GM21717 (cell line): ENCODE data around the gene HTR1B.
A peak's percentile ranks its signal among the peaks of the same experiment; 100 is the strongest.

Experiments
- ATAC-seq: cut with Tn5 transposase; IDR thresholded peaks from one replicate; pipeline ENCODE4 v1.9.1; 2021; ENCODE audit warnings: mild to moderate bottlenecking, moderate library complexity; ENCODE audit not compliant: unreplicated experiment

HTR1B gene, protein sequence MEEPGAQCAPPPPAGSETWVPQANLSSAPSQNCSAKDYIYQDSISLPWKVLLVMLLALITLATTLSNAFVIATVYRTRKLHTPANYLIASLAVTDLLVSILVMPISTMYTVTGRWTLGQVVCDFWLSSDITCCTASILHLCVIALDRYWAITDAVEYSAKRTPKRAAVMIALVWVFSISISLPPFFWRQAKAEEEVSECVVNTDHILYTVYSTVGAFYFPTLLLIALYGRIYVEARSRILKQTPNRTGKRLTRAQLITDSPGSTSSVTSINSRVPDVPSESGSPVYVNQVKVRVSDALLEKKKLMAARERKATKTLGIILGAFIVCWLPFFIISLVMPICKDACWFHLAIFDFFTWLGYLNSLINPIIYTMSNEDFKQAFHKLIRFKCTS

DNA sequence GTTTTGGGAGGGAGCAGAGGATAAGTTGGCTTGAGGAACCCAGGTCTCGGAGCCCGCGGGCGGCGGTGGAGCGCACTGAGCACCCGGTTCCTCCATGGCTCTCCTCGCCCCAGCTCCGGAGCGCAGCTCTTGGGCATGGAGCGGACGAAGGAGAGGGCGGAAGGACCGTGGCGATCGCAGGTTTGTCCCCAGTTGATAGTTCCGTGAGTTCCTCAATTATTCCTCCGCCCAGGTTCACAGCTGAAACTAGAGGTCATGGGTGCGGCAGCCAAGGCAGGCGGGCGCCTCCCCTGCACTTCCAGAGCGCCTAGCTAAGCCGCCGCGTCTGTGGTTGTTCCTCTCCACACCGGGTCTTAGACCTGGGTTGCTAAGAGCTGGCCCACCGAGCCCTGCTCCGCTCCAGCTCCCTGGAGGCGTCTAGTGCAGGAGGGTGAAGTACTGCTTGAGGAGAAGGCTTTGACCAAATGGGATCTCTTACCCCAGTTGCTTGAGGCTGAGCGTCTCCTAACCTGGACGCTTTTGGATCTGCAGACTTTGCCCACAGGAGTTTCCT, at the start of gene HTR1B:
Gene HTR1B, minus strand, starts transcription at position 184 of the 553 bp plus-strand sequence. Its CDS starts 88 bp downstream, at position 96.
- no peak for ATAC-seq

DNA sequence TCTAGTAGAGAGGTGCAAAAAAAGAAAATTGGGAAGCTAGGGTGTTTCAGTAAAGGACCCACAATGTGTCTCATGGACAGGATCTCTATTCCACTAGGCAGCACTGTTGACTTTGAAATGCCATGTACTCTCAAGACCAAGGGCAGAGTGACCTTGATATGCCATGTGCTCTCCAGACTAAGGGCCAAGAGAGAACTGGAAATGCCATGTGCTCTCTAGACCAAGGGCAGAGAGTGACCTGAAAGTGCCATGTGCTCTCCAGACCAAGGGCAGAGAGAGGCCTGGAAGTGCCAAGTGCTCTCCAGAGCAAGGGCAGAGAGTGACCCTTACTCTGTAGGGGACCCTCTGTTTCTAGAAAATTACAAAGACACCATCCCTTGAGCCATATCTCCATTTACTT, 49.3 kb upstream of the HTR1B start:
- ATAC-seq = no peak

DNA sequence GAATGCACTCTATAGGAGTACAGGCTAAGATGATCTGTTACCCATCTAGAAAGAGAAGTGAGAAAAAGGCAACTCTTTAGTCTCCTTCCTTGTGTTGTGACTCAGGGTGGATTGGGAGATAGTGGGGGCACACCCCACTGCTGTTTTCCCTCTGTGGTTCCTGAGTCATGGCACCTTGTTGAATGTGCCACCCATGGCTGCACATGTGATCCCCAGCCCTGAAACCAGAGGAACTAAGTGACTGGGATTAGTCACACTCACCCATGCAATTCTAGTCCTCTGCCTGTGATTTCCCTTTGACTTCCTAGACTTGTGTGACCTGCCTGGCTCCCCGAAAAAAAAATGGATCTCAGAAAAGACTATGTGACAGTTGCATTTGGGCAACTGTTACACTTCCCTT, 48.6 kb upstream of the HTR1B start:
- ATAC-seq = no peak

DNA sequence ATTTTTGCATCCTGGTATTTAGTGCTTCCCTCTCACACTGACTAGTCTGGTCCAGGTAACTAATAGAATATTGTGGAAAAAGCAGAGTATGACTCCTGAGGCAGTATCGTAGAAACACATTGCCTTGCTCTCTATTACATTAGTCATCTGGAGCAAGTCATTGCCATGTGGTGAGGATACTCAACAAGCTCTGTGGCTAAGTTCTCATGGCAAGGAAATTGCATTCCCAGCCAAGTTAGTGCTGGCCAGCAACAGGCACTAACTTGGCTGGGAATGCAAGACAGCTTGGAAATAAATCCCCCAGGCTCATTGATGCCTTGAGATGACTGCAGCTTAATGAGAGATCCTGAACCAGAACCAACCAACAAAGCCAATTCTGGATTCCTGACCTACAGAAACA, 39.7 kb upstream of the HTR1B start:
- ATAC-seq = no peak

DNA sequence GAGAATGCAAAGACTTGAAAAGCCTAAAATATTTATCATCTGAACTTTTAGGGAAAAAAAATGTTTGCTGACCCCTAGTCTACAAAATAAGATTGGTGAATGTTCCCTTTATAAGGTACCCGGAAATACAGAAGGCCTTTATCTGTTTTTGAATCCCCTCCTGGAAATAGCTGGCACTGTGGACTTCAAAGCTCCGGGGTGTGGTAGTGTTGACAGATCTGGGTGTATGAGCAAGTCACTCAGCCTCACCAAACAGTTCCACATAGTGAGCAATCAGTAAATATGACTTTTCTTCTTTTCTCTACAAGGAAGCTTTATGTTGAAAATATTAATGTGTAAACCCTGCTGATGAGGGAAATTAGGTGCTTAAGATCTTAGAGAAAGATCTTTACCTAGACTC, 29.2 kb upstream of the HTR1B start:
- no peak for ATAC-seq

DNA sequence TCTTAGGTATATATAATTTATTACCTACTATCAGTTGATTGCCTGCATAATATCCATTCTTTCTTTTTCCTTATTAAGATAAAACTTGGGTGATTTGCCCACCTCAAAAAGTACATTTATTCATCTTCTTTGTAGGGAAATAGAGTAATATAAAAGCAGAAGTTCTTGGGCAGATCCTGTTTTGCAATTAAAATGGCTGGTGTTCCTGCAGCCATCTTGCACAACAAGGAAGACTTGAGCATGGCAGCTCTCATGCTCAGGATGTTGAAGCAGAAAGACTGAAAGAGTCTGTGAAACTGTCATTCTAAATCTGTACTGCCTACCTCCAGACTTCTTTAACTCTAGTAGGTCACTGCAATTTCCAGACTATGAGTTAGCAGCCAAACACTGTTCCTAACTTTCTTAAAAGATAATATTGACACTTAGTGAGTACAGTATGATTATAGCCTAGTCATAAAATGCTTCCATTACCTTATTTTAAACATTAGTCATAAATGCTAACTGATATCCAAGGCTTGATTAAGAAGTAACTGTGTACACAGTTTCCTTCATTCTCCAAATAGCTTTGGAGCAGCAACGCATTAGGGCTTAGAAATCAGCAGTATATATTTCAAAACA, 24.6 kb upstream of the HTR1B start:
- no peak for ATAC-seq

DNA sequence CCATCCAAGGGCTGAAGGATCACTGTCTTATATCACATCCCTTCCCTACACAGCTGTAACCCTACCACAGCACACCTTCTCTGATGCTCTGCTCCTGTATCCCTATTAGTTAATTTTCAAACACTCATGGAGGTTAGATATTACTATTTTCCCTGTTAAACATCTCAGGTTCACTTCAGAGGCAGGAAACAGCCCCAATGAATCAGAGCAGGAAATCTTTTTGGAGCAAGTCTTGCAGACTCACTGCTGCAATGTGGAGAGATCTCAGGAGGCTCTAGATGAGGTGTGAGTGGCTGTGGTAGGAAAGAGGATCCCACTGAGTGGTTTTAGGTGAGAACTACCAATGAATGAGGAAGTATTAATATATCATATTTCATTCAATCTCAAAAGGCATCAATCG, 19.7 kb upstream of the HTR1B start:
- no peak for ATAC-seq

DNA sequence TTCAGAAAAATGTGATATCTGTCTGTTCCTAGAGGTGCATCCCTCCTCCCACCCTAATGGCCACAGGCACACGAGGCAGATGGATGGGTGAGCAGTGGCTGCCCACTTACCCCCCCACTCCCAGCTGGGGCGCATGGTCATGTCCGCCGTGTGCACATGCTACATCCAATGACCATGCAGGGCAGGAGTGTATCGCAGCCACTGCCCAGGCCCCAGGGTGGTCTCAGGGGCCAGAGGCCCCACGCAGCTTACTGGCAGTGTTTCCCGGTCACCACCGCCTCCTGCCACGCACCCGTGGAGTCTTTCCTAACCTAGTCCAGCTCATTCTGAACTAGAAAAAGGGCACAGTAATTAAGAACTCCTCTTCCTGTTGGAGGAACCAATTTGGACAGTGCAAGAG, 11.7 kb upstream of the HTR1B start:
- ATAC-seq = no peak

DNA sequence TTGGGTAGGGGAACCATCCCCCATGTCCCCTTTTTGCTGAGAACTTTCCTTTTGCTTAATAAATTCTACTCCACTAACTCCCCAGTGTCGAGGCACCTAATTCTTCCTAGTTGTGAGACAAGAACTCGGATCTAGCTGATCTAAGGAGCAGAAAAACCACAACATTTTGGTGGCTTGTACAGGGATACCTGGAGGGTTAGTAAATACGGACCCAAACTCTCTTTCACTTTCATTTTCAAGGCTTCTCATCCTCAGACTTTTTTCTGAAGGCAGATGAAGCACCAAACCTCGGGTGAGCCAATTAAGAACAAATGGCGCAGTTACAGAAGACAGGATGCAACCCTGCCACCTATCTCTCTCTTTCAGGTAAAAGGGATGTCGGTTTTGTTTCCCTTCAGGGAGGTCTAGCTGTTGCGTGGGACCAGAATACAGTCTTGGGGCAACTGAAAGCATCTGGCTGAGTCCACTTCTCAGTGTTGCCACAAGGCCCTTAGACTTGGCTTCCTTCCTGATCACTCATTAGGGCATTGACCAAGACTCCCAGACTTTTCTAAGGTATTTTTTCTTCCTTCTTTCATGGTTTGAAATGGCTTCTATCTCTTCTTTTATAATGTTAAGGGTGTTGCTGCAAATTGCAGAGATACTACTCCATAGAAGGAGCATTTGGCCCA, 11.1 kb upstream of the HTR1B start:
- peak; percentile 61 for ATAC-seq

DNA sequence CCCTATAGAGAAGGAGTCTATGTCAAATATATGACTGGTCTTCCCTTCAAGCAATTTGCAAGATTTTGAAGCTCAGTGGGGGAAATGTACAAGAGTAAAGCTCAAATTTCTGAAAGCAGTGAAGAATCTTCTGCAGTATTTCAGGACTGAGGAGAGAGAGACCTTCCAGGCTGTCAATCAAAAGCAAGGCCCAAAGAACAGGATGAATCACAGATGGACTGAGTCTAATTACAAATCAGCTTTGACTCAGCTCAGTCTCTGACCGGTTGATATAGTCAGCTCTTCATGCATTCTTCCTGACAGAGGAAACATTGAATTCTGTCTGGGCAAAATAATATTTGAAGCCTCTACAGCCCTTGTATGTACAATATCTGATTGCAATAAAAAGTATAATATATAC, 7.7 kb upstream of the HTR1B start:
- ATAC-seq = no peak

DNA sequence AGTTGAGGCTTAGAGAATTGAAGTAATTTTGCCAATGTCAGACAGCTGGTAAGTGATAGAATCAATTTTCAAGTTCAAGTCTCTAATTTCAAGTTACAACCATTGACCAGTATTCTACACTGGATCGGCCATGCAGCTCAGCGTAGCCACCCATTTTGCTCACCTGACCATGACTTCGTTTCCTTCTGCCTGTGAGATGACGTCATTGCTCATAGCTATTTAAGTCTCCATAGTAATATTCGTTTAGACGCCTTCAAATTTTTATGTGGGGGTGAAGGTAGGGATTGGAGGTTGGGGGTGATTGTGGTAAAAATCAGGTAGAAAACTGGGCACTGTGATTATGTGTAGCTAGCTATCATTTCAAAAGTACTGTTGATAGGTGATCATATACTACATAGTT, 5.6 kb upstream of the HTR1B start:
- no peak for ATAC-seq

DNA sequence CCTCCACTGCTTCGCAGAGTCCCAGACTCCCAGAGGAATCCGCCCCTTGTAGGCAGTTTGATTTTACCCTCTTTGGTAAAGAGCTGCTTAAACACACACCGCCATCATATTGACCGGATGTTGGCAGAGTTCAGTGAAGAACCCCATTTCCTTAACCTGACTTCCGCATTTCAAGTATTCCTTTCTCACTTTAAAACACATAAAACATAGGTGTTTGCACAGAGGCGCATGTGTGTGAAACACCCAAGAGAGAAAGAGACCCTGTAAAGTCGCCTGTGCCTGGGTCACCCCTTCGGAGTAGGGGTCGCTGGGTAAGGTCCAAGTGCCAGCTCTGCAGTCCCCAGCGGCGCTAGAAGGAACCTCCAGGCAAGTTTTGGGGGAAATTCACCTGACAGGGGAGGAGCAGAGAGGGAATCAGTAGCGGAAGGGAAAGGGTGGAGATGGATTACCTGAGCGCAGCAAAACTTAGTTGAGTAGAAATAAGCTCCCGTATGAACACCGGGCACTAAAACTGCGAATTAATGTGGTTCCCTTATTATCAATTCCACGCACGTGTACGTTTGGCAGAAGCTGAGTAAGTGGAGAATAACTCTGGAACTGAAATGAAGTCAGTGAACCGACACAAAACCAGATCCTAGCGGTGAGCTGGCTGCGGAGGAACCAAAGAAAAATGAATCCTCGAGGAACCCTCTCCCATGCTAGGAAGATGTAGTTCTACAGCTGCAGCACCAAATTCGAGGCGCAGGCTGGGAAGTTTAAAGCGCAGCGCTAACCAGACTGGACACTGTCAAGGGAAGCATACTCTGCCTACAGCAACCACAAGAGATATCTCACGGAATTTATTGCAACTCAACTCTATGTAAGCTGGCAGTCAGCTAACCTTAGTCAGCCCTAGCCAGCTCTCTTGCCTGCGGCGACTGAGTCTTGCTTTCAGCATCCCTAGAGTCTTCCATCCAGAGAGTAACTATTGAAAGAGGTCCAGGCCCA, 3.5 kb upstream of the HTR1B start:
- peak; percentile 77 for ATAC-seq

DNA sequence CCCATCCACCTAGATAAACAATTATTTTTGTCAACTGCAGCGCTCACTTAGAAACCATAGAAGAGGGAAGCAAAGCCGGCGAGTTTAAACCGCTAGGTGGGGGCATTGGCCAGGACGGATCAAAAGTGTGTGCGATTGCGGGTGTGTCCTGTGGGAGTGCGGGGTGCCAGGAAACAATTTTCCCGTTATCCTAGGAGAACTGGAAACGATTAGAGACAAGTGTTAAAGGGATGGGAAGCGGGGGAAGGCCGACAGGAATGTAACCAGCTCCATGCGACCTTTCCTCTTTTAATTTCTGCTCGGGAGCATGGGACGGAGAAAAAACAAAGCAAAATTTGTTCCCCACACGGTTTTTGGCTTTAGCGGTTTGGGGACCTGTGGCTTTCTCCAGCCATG, 2.8 kb upstream of the HTR1B start:
- peak; percentile 91 for ATAC-seq

DNA sequence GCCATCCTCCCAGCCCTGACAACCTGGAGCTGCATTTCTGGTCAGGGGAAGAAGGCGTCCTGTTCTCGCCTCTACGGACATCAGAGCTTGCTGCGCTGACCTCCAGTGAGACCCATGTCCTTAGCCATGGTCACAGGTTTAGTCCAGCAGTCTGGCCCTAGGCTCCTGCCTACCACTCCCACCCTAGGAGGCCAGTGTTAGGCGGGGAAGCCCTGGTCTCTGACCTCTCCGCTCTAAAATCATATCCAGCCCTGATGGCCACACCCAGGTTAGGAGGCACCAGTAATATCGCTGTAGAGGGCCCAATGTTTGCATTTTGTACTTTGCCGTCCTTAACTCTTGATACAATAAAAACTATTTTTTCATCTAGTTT, 1.2 kb upstream of the HTR1B start:
- no peak for ATAC-seq

DNA sequence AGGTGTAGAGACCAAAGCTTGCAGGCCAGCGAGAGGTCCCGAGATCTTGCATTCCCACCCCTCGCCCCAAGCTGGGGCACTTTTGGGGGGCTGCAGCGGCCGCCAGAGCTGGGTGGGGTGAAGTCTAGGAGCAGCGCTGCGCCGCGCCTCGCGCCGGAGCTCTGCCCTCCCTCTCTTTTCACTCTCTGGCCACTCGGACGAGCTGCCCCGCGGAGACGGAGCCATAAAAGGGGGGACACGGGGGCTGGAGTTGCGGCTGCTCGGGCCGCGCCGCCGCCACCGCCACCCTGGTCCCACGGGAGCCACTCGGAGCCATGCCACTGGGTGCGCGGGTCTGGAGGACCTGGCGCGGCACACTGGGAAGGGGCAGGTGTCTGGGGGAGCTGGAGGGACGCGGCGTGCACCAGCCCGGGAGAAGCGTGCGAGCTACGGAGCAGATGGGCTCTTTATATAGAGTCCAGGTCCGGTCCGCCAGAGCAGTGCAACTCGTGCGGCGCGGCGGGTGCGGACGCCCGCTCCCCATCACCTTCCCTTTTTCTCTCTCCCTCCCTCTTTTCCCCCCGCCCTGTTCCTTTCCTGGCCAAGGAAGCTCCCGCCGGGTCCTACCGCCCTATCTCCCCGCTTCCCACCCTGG, 687 bp upstream of the HTR1B start:
- no peak for ATAC-seq

DNA sequence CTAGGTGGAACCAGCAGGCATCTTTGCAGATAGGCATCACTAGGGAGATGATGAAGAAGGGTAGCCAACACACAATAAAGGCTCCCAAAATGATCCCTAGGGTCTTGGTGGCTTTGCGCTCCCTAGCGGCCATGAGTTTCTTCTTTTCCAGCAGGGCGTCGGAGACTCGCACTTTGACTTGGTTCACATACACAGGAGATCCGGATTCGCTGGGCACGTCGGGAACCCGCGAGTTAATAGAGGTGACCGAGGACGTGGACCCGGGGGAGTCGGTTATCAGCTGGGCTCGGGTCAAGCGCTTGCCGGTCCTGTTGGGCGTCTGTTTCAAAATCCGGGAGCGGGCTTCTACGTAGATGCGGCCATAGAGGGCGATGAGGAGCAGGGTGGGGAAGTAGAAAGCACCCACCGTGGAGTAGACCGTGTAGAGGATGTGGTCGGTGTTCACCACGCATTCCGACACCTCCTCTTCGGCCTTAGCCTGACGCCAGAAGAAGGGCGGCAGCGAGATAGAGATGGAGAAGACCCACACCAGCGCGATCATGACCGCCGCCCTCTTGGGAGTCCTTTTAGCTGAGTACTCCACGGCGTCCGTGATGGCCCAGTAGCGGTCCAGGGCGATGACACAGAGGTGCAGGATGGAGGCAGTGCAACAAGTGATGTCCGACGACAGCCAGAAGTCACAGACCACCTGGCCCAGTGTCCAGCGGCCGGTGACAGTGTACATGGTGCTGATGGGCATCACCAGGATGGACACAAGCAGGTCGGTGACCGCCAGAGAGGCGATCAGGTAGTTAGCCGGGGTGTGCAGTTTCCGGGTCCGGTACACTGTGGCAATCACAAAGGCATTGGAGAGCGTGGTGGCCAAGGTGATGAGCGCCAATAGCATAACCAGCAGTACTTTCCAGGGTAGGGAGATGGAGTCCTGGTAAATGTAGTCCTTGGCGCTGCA, 658 bp downstream of the HTR1B start:
- ATAC-seq = no peak

DNA sequence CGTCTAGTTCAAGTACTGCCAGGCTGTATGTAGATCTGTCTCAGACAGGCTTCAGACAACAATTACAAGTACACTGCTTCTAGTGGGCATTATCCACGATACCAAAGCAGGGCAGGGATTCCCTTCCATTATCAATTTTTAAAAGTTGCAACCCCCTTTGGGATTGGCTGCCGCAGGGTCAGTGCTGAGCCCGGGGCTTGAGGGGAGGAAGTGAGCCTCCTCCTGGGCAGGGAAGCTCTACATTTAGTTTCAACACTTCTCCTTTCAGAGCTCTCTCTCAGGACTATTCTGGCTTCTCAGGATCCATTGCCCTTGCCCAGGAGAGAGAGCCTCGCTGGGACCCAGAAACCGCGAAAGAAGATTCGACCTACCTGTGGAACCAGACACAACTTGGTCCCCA, 1.5 kb downstream of the HTR1B start:
- no peak for ATAC-seq

DNA sequence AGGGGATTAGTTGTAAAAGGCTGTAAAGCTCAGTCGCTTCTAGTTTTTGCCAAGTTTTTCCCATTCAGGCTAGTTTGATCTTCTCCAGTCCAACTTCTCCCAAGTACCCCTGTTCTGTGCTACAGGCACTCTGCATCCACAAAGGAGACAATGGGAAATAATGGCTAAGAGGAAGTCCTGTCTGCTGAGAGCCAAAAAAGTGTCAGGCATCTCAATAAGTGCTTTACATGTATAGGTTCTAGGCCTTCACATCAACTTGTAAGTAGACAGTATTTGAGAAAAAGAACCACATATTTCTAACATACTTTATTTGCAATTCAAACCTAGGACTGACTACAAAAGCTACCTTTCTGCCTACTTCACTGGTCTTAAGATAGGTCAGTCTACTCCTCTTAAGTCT, 4.9 kb downstream of the HTR1B start:
- no peak for ATAC-seq

DNA sequence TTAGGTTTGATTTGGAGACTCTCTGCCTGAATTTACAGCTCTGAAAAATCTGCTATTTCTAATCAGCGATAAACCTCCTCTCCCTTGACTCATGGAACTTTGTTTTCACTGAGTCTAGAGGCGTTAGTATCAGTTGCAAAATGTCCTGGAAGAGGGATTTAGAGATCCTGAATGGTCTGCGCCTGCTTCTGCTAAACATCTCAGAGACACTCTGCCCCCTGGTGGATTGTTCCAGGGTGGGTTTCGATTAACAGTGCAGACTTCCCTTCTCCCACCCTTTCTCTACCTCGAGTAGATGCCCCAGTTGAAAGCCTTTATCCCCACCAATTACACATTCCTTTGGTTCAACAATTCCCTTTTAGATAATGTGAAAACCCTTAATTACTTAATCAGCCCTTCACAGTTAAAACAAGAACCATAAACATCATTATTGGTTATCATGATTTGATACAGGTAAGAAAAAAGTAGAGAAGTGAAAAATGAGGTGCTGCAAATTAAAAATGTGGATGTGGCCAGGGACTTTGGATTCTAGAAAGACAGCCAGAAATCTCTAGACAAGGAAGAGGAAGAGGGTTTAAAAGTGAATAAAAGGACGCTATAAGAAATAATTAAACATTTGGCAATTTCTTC, 5.5 kb downstream of the HTR1B start:
- peak; percentile 90 for ATAC-seq
